ENCODE results near the gene BTBD19. TPM values are rescaled to one million over a fixed set of nuclear protein-coding genes. Genes with fewer than 3 reads are reported as not detected.

BTBD19 gene
- total and polyA plus RNA-seq, 2 of the 8 experiments (the other 6 are each of a cell fraction or from before 2014, with no cell fraction given) = 1.1 TPM

DNA sequence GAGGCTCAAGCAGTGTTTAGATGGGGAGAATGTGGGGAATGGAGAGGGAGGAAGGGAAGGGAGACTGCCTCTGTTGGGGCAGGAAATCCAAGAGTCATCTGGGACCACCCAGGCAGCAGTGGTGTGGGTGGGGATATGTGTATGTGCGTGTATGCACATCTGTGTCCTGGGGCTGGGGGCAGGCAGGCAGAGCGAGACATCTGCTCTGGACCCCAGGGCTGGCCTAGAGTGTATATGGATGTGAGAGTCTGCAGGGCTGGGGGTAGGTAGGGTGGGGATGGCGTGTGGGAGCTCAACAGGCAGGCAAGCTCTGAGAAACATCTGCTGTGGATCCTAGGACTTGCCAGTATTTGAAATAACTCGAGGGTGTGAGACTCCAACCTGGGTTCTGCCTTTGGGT lies 31.3 kb downstream of the BTBD19 start:
- no peak overlapping the region for H2BK15ac ChIP-seq (ENCODE audit: low read length)
- H3K56ac ChIP-seq (replicated peaks; ENCODE audit: insufficient read length, low read depth, low read length) = no peak overlapping the region
- DNase-seq (ENCODE audit: low read depth in 1 of 2, low spot score in 2 of 2) (no peak), FAIRE-seq (no peak)
- H3K4ac ChIP-seq (replicated peaks; ENCODE audit: insufficient read length, low read depth, low read length) = no peak overlapping the region
- no peak overlapping the region for H3K23ac ChIP-seq (ENCODE audit: insufficient read length)
- no peaks in the 10 kb centered on the region for H3K36me3 ChIP-seq (ENCODE audit: control insufficient read depth in 2 of 4, insufficient read depth in 4 of 4, low read length in 3 of 4)
- no peaks in the 10 kb centered on the region for H4K20me1 ChIP-seq (replicated peaks in 1 of 2; ENCODE audit: control insufficient read depth in 1 of 2, insufficient read depth in 2 of 2, low read length in 2 of 2)
- no peak overlapping the region for H4K5ac ChIP-seq (ENCODE audit: insufficient read length, low read depth, low read length)
- H2AK5ac ChIP-seq (ENCODE audit: low read depth, low read length) = peak overlapping the region; percentile 3; the same call in 1 of the 2 replicates
- no peak overlapping the region for H4K8ac ChIP-seq (ENCODE audit: extremely low read depth, insufficient read depth, low read length)
- no peak overlapping the region for H2AFZ ChIP-seq (ENCODE audit: low read length)
- peaks cover 6% of the 10 kb centered on the region; the same call in 1 of the 2 replicates for H3K23me2 ChIP-seq (ENCODE audit: low read depth, low read length)
- no peak overlapping the region for H3K14ac ChIP-seq (ENCODE audit: insufficient read length)
- no peak for TF ChIP-seq KDM1A (IDR thresholded peaks at IDR 0.05; ENCODE audit: borderline replicate concordance, low read length)
- CTCF ChIA-PET (ENCODE audit: partially characterized antibody) = interaction anchor here (1.0 to 1.3 kb wide), 2 partner anchors 53 to 461 kb away, joined by 3 read pairs; no protein-coding TSS in a partner anchor
- peak overlapping the region; percentile 84; the same call in 1 of the 2 replicates for H2BK12ac ChIP-seq (ENCODE audit: low read depth, low read length)
- H3K79me2 ChIP-seq (ENCODE audit: control insufficient read depth in 1 of 2, insufficient read depth in 2 of 2, low read length in 2 of 2) = no peaks in the 10 kb centered on the region
- peaks cover 0 to 5% (median 0%) of the 10 kb centered on the region in 4 experiments; a peak in 2 of 7 replicates for H3K4me1 ChIP-seq (replicated peaks in 1 of 4; ENCODE audit: control insufficient read depth in 3 of 4, insufficient read depth in 4 of 4, low read length in 3 of 4)
- H2BK5ac ChIP-seq (ENCODE audit: low read depth, low read length) = no peak overlapping the region
- H3K4me2 ChIP-seq (ENCODE audit: insufficient read depth in 1 of 2, low read depth in 2 of 2, low read length in 2 of 2) = no peak overlapping the region
- 85% methylated on average over 4 of the region's 4 CpGs; no CpG with 5 or more reads in 1 of the 2 experiments for WGBS, 2 experiments (ENCODE audit: extremely low coverage in 1 of 2, insufficient coverage in 1 of 2, insufficient read length in 1 of 2, insufficient replicate concordance in 2 of 2, low coverage in 1 of 2, low lambda C conversion rate in 2 of 2, missing lambda C conversion rate in 1 of 2)
- peaks cover 0 to 10% (median 6%) of the 10 kb centered on the region in 4 experiments; a peak in 3 of 7 replicates for H3K27me3 ChIP-seq (replicated peaks in 1 of 4; ENCODE audit: control insufficient read depth in 3 of 4, extremely low read depth in 1 of 4, insufficient read depth in 3 of 4, low read length in 3 of 4)
- H3K9me3 ChIP-seq (ENCODE audit: insufficient read depth in 2 of 2, low read depth in 1 of 2, low read length in 1 of 2) = no peaks in the 10 kb centered on the region
- H2BK120ac ChIP-seq (replicated peaks; ENCODE audit: low read depth, low read length) = no peak overlapping the region
- no peaks in the 10 kb centered on the region for H3K79me1 ChIP-seq (ENCODE audit: low read depth, low read length)
- no peak overlapping the region for H3K4me3 ChIP-seq (ENCODE audit: extremely low read depth in 1 of 4, insufficient read depth in 2 of 4, low read depth in 3 of 4, low read length in 4 of 4)
- H3K9ac ChIP-seq (replicated peaks in 1 of 4; ENCODE audit: extremely low read depth in 1 of 4, low read depth in 3 of 4, low read length in 3 of 4) = no peak overlapping the region
- no peak overlapping the region for H4K91ac ChIP-seq (replicated peaks; ENCODE audit: insufficient read length, low read length)
- POLR2A ChIA-PET (ENCODE audit: partially characterized antibody) = interaction anchor here (7.9 kb wide), 1 partner anchor 18 kb away, joined by 55 read pairs; no protein-coding TSS in a partner anchor
- H3K18ac ChIP-seq (ENCODE audit: extremely low read depth, low read length) = no peak overlapping the region
- no peak overlapping the region for H3K27ac ChIP-seq (ENCODE audit: low read depth, low read length)
- no peak overlapping the region for H2BK20ac ChIP-seq (ENCODE audit: low read length)

All from H1 (cell line).